ENCODE results near the gene NRAS.

Gene NRAS

DNA sequence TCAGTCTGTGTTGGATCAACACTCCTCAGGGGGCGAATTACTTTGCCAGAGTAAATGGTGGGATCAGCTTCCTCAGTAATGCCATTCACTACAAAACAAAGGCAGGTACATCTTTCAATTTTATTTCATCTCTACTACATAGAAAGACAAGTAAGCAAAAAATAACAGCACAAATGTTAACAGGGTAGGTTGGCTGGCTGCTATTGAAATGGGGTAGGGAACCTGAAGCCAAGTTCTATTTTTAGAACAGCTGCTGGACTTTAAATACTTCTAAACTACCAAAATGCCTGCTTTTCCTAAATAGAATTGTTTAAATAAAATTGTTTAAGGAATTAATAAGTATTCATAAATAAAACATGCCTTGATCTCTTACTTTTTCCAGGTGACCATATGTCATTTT, 7.3 kb upstream of the NRAS start:
- H3K4me3 ChIP-seq (ENCODE audit: low read depth, low read length), result no peak overlapping the region
- TF ChIP-seq, protein P1, sequence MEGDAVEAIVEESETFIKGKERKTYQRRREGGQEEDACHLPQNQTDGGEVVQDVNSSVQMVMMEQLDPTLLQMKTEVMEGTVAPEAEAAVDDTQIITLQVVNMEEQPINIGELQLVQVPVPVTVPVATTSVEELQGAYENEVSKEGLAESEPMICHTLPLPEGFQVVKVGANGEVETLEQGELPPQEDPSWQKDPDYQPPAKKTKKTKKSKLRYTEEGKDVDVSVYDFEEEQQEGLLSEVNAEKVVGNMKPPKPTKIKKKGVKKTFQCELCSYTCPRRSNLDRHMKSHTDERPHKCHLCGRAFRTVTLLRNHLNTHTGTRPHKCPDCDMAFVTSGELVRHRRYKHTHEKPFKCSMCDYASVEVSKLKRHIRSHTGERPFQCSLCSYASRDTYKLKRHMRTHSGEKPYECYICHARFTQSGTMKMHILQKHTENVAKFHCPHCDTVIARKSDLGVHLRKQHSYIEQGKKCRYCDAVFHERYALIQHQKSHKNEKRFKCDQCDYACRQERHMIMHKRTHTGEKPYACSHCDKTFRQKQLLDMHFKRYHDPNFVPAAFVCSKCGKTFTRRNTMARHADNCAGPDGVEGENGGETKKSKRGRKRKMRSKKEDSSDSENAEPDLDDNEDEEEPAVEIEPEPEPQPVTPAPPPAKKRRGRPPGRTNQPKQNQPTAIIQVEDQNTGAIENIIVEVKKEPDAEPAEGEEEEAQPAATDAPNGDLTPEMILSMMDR (IDR thresholded peaks at IDR 0.05; ENCODE audit: borderline replicate concordance, insufficient read depth, low read depth, low read length), result no peak

DNA sequence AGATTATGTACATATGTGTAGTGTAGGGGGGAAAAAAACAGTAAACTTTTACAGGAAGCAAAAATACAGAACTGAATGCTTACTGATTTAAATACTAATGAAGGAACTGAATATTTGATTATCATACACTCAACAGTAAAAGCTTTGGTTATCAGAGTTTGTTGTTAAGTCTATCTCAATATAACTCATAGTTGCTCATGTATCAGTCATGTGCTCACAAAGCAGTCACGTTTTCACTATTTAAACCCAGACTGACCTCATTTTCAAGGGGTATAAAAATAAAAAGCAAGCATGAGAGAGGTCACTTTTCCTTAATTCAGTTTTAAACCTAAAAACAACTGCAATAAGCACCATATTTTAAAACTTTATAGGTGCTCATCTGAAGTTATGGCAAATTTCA, 6.9 kb upstream of the NRAS start:
- no peak overlapping the region for H3K4me3 ChIP-seq (ENCODE audit: low read depth, low read length)
- TF ChIP-seq, protein P1 (IDR thresholded peaks at IDR 0.05; ENCODE audit: borderline replicate concordance, insufficient read depth, low read depth, low read length), result no peak

DNA sequence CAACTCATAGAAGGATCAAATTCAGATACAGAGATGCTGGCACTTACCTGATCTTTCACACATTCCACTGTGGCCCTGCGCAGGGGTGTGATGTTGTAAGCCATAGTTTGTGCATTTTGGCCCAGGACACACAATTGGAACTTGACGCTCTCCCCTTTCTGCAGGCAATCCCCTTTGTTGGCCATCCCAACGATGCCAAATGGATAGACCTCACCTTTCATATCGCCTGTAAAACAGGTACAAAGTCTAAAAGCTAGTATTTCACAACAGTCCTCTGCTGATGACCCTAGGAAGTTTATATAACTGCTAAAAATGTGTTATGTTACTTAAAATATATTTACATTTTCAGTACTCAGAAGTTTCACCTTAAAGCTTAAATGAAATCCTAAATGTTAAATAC, 3.9 kb upstream of the NRAS start:
- TF ChIP-seq, protein P1 (IDR thresholded peaks at IDR 0.05; ENCODE audit: borderline replicate concordance, insufficient read depth, low read depth, low read length), result no peak
- no peak overlapping the region for H3K4me3 ChIP-seq (ENCODE audit: low read depth, low read length)

DNA sequence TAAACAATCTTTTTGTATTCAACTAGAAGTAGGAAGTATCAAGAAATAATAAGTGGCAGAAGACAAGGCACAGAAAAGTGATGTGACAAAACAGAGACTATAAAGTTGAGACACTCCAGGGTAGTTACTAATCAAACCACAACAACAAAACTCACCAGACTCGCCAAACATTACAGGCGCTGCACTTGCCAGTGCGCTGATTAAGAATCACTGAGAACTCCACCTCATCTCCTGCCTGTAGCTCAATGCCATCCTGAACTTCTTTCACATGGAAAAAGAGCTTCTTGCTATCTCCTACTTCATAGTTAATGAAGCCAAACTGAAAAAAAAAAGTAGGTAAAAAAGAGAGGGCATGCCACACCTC, 2.8 kb upstream of the NRAS start:
- TF ChIP-seq, protein P1 (IDR thresholded peaks at IDR 0.05; ENCODE audit: borderline replicate concordance, insufficient read depth, low read depth, low read length), result no peak
- no peak overlapping the region for H3K4me3 ChIP-seq (ENCODE audit: low read depth, low read length)

DNA sequence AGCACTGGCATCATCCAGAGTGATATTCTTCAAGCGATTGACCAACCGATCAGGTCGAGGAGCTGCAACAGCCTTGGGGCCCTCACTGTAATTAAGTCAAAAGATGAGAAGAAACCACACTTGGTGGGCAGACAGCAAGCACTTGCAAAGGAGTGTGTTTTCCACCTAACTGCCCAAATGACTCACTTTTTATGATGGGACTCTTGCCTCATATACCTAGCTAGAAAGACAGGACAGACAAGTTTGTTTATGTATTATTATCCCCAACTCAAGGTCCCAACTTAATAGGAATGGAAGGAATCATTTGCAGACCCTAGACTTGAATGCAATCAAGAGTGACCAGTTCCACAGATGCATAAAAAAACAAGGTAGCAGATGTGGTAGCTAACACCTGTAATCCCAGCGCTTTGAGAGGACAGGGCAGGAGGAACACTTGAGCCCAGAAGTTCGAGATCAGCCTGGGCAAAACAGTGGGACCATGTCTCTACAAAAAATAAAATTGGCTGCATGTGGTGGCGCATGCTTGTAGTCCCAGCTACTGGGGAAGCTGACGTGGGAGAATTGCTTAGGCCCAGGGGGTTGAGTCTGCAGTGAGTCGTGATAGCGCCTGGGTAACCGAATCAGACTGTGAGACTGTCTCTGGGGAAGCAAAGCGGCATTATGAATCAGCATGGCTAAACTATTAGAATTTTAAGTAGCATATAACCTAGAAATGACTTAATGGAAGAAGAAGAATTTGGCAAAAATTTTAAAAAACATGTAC, 2.3 kb upstream of the NRAS start:
- TF ChIP-seq, protein P1 (IDR thresholded peaks at IDR 0.05; ENCODE audit: borderline replicate concordance, insufficient read depth, low read depth, low read length), result no peak
- no peak overlapping the region for H3K4me3 ChIP-seq (ENCODE audit: low read depth, low read length)

DNA sequence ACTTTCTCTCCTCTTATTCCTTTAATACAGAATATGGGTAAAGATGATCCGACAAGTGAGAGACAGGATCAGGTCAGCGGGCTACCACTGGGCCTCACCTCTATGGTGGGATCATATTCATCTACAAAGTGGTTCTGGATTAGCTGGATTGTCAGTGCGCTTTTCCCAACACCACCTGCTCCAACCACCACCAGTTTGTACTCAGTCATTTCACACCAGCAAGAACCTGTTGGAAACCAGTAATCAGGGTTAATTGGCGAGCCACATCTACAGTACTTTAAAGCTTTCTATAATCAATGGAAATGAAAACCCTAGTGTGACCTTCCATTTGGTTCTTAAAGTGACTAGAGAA, 643 bp downstream of the NRAS start:
- TF ChIP-seq, protein P1 (IDR thresholded peaks at IDR 0.05; ENCODE audit: borderline replicate concordance, insufficient read depth, low read depth, low read length), result no peak
- peak overlapping the region; percentile 59 for H3K4me3 ChIP-seq (ENCODE audit: low read depth, low read length)

DNA sequence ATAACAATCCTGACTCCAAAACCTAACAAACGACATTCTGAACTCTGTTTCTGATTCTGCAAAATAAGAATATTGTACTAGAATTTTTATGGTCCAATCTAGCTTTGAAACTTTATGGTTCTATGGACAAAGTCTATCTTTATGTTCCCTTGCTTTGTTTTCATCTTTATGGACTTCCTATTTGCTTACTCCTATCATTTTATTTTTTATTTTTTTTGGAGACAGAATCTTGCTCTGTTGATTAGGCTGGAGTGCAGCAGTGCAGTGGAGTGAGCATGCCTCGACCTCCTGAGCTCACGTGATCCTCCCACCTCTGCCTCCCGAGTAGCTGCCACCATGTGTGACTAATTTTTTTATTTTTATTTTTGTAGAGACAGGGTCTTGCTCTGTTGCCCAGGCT, 3.6 kb downstream of the NRAS start:
- TF ChIP-seq, protein P1 (IDR thresholded peaks at IDR 0.05; ENCODE audit: borderline replicate concordance, insufficient read depth, low read depth, low read length), result no peak

More for the DNA sequence above, 3.6 kb downstream of the NRAS start:
- H3K4me3 ChIP-seq (ENCODE audit: low read depth, low read length), result no peak overlapping the region
